Kidney (tissue), 14 donors: ENCODE data around the gene GIMAP7. TPM values are rescaled to one million over a fixed set of nuclear protein-coding genes. Genes with fewer than 3 reads are reported as not detected.

Experiments
- DNase-seq, 5 donors: peaks; one replicate each; pipeline ENCODE4 v3.0.0-alpha.2; 2013 to 2020
- FAIRE-seq: peaks from 2 replicates; lab custom pipeline; 2012; peaks lifted over from hg19 to GRCh38; lab: Jason Lieb, UNC
- H3K27ac ChIP-seq, 2 donors: one replicate each; pipeline ENCODE4 v1.7.0; 2013; ENCODE audit warnings: low read depth in 2 of 2, low read length in 2 of 2, inconsistent platforms in 1 of 2
- H3K27me3 ChIP-seq: one replicate; pipeline ENCODE4 v1.7.1; 2013; ENCODE audit warnings: low read length, inconsistent platforms; ENCODE audit not compliant: control insufficient read depth, insufficient read depth
- H3K36me3 ChIP-seq, 3 donors: one replicate each; pipeline versions ENCODE4 v1.7.0 to v1.7.1; 2013; ENCODE audit warnings: low read length in 3 of 3, control low read depth in 1 of 3, inconsistent platforms in 1 of 3; ENCODE audit not compliant: insufficient read depth in 3 of 3, control insufficient read depth in 2 of 3
- H3K4me1 ChIP-seq, 3 donors: one replicate each; pipeline versions ENCODE4 v1.7.0 to v1.7.1; 2013; ENCODE audit warnings: low read length in 3 of 3, inconsistent platforms in 1 of 3, low read depth in 1 of 3; ENCODE audit not compliant: control insufficient read depth in 2 of 3, insufficient read depth in 2 of 3
- H3K4me3 ChIP-seq, 3 donors: one replicate each; pipeline versions ENCODE4 v1.7.0 to v1.8.1; 2013; ENCODE audit warnings: low read length in 3 of 3, control low read depth in 1 of 3, inconsistent platforms in 1 of 3
- H3K9ac ChIP-seq, 3 donors: one replicate each; pipeline versions ENCODE4 v1.7.0 to v1.7.1; 2013; ENCODE audit warnings: low read length in 3 of 3, control low read depth in 1 of 3, inconsistent platforms in 1 of 3
- H3K9me3 ChIP-seq, 3 donors: one replicate each; pipeline versions ENCODE4 v1.7.0 to v1.7.1; 2013; ENCODE audit warnings: low read length in 3 of 3, control low read depth in 1 of 3, inconsistent platforms in 1 of 3; ENCODE audit not compliant: control insufficient read depth in 2 of 3, insufficient read depth in 1 of 3
- intact Hi-C: fragments of 100-400 bp; cut with DNase I; formaldehyde crosslinking; loops from one replicate; pipeline ENCODE4 v1.11.1; 2022
- polyA plus RNA-seq: library from polyadenylated mRNA; stranded (reverse); fragments of 350-450 nt; fragmentation: Illumina TruSeq; extraction: RNeasy Lipid Tissue Mini Kit (QIAGEN cat#74804); gene quantifications from one replicate; pipeline ENCODE4 v1.2.3, GENCODE V29; 2014; ENCODE audit warnings: low read depth, low replicate concordance; ENCODE audit not compliant: insufficient read depth
- total RNA-seq: library from RNA; stranded (reverse); fragmentation: NEBNext Ultra II Directional; extraction: Animal tissue kit (Norgen Biotek cat#: 25700); gene quantifications from one replicate; pipeline ENCODE4 v1.2.1, GENCODE V29; 2021
- TF ChIP-seq, protein P1 (sequence below): IDR thresholded peaks from 3 replicates; pipeline ENCODE4 v1.5.1; 2012; ENCODE audit warnings: mild to moderate bottlenecking, moderate library complexity, borderline replicate concordance; ENCODE audit not compliant: insufficient read depth; ENCODE audit errors: extremely low read depth
- donor health status: control.
- donor health status: control.
- donor health status: control.
- donor health status: control.
- donor health status: control.
- donor health status: DM: yes; HTN: yes; CAD: no.
- donor health status: Normal renal cell carcinoma (clear cell type).

Gene GIMAP7
- total and polyA plus RNA-seq, 2 donors from 2014 or later = 36.0 to 43.6 TPM

DNA sequence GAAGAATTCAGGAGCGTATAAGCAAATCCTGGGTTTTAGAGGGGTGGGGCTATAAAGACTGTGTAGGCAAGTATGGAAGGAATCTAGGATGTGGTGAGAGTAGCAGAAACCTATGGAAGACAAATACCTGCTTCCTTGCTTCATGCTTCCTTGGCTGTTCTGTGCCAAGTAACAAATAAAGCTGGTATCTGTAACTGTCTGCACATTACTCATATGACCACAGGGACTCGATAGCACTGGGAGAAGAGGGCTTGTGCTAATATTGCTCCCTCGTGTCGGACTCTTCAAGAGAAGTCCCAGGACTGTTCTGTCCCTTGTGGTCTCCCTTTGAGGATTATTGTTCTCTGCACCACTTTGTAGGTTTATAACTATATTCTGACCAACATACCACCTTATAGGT, 11.5 kb upstream of the GIMAP7 start:
- no peaks in the 10 kb centered on the region for H3K27me3 ChIP-seq
- H3K4me3 ChIP-seq = no peak overlapping the region
- H3K36me3 ChIP-seq = no peaks in the 10 kb centered on the region
- H3K27ac ChIP-seq = no peak overlapping the region
- H3K9me3 ChIP-seq = no peaks in the 10 kb centered on the region
- H3K4me1 ChIP-seq = no peaks in the 10 kb centered on the region
- intact Hi-C loops = no loop called here
- FAIRE-seq (no peak), DNase-seq (no peak)
- TF ChIP-seq, protein P1, sequence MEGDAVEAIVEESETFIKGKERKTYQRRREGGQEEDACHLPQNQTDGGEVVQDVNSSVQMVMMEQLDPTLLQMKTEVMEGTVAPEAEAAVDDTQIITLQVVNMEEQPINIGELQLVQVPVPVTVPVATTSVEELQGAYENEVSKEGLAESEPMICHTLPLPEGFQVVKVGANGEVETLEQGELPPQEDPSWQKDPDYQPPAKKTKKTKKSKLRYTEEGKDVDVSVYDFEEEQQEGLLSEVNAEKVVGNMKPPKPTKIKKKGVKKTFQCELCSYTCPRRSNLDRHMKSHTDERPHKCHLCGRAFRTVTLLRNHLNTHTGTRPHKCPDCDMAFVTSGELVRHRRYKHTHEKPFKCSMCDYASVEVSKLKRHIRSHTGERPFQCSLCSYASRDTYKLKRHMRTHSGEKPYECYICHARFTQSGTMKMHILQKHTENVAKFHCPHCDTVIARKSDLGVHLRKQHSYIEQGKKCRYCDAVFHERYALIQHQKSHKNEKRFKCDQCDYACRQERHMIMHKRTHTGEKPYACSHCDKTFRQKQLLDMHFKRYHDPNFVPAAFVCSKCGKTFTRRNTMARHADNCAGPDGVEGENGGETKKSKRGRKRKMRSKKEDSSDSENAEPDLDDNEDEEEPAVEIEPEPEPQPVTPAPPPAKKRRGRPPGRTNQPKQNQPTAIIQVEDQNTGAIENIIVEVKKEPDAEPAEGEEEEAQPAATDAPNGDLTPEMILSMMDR = no peak
- no peak overlapping the region for H3K9ac ChIP-seq

DNA sequence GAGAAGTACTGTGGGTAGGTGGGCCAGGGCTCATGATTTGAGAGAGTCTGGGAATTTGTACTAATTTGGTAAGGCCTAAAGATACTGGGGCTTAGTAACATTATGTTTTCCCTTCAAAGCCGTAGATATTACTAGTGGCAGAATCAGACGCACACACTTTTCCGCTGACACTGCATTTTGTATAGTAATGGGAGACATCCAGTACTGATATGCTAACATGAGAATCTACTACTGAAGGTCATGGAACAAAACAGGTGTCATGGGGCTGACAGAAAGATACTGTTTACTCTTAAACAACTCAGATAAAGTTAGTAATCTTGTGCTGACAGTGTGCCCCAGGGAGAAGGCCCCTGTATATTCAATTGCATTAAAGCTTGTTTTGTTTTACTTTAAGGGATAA, 11.1 kb upstream of the GIMAP7 start:
- no peak for DNase-seq
- H3K27ac ChIP-seq = no peak overlapping the region
- TF ChIP-seq, protein P1 = no peak

DNA sequence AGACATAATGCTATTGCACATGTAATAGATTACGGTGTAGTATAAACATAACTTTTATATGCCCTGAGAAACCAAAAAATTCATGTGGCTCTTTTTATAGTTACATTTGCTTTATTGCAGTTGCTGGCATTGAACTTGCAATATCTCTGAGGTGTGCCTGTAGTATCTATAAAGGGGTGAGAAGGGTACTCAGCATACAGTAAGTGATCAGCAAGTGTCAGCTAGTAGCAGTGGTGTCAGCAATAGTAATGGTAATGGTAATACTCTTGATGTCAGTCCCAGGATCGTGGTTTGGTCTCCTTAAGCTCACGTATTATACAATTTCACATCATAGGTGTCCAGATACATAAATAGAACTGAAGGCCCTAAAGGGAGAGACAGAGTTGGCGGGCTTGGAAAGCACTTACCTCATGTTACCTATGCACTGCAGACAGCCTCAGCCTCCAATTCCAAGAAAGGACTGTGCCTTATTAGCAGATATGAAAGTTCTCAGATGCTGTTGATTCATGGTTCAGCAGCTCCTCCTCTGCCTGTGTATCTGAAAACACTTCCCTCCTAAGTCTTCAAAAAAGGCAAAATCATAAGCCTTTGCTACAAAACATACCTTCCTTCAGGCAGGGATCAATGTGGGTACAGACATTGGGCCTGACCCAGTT, 6.6 kb upstream of the GIMAP7 start:
- no peak for FAIRE-seq
- no peak overlapping the region for H3K27ac ChIP-seq
- H3K9ac ChIP-seq = no peak overlapping the region
- no peaks in the 10 kb centered on the region for H3K4me1 ChIP-seq
- TF ChIP-seq, protein P1 = no peak
- no peak overlapping the region for H3K4me3 ChIP-seq
- no peak for DNase-seq
- no peaks in the 10 kb centered on the region for H3K27me3 ChIP-seq
- H3K36me3 ChIP-seq = no peaks in the 10 kb centered on the region
- intact Hi-C loops = no loop called here
- H3K9me3 ChIP-seq = no peaks in the 10 kb centered on the region

More for the DNA sequence above, 11.1 kb upstream of the GIMAP7 start:
- H3K9me3 ChIP-seq = no peaks in the 10 kb centered on the region
- H3K36me3 ChIP-seq = no peaks in the 10 kb centered on the region
- H3K27me3 ChIP-seq = no peaks in the 10 kb centered on the region
- intact Hi-C loops = no loop called here
- no peak for FAIRE-seq
- H3K4me3 ChIP-seq = no peak overlapping the region
- no peaks in the 10 kb centered on the region for H3K4me1 ChIP-seq
- H3K9ac ChIP-seq = no peak overlapping the region

DNA sequence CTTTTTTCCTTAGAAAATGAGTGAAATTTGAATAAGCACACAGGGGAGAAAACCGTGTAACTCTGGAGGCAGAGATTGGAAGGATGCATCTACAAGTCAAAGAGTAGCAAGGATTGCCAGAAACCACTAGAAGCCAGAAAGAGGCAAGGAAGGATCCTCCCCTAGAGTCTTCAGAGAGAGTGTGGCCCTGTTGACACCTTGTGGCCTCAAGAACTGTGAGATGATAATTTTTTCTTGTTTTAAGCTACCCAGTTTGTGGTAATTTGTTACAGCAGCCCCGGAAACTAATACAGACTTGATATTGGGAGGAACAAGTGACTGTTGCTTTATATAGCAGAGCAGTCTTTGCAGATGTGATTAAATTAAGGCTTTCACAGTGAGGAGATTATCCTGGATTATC, 3.6 kb upstream of the GIMAP7 start:
- no peak for DNase-seq
- Histone ChIP-seq H3K4me3 (no peak overlapping the region), H3K36me3 (no peaks in the 10 kb centered on the region), H3K27me3 (no peaks in the 10 kb centered on the region), H3K4me1 (no peaks in the 10 kb centered on the region), H3K27ac (no peak overlapping the region), H3K9ac (no peak overlapping the region), H3K9me3 (no peaks in the 10 kb centered on the region)
- TF ChIP-seq, protein P1 = no peak
- no peak for FAIRE-seq
- intact Hi-C loops = no loop called here
